KOPT-K1 (cell line): Measurements from ENCODE around the gene ZFAND3.

Experiments
- H3K27ac ChIP-seq: fragments of 200-600 bp; sonication (generic); 2 replicates; pipeline ENCODE4 v1.5.1; 2016; ENCODE audit warnings: antibody characterized with exemption, mild to moderate bottlenecking, low read depth, low read length; ENCODE audit not compliant: poor library complexity, severe bottlenecking
- H3K36me3 ChIP-seq: fragments of 200-600 bp; sonication (generic); 2 replicates; pipeline ENCODE4 v1.5.1; 2017; ENCODE audit warnings: antibody characterized with exemption, mild to moderate bottlenecking, low read length, moderate library complexity; ENCODE audit not compliant: insufficient read depth
- H3K9me3 ChIP-seq: fragments of 200-600 bp; sonication (generic); 2 replicates; pipeline ENCODE4 v1.5.1; 2017; ENCODE audit warnings: antibody characterized with exemption, low read length, mild to moderate bottlenecking; ENCODE audit not compliant: insufficient read depth, poor library complexity, severe bottlenecking

ZFAND3 gene

GRCh38 chr6:37788259-37788658 lies 31.3 kb upstream of the ZFAND3 start:
- Histone ChIP-seq H3K9me3 (no peaks in the 10 kb centered on the region), H3K36me3 (no peaks in the 10 kb centered on the region), H3K27ac (no peak overlapping the region)

- H3K27ac ChIP-seq = no peak overlapping the region
- H3K9me3 ChIP-seq = no peaks in the 10 kb centered on the region
- no peaks in the 10 kb centered on the region for H3K36me3 ChIP-seq
Measured at GRCh38 chr6:37791156-37791919, 28.2 kb upstream of the ZFAND3 start.

GRCh38 chr6:37792457-37793033 lies 27.0 kb upstream of the ZFAND3 start:
- Histone ChIP-seq H3K9me3 (no peaks in the 10 kb centered on the region), H3K27ac (no peak overlapping the region), H3K36me3 (no peaks in the 10 kb centered on the region)

GRCh38 chr6:37793067-37793466 lies 26.5 kb upstream of the ZFAND3 start:
- Histone ChIP-seq H3K9me3 (no peaks in the 10 kb centered on the region), H3K27ac (no peak overlapping the region), H3K36me3 (no peaks in the 10 kb centered on the region)

GRCh38 chr6:37794825-37795224 lies 24.7 kb upstream of the ZFAND3 start:
- Histone ChIP-seq H3K36me3 (no peaks in the 10 kb centered on the region), H3K9me3 (no peaks in the 10 kb centered on the region), H3K27ac (no peak overlapping the region)

- Histone ChIP-seq H3K9me3 (no peaks in the 10 kb centered on the region), H3K36me3 (no peaks in the 10 kb centered on the region), H3K27ac (no peak overlapping the region)
Measured at GRCh38 chr6:37798436-37799262, 20.9 kb upstream of the ZFAND3 start.

- no peak overlapping the region for H3K27ac ChIP-seq
- no peaks in the 10 kb centered on the region for H3K9me3 ChIP-seq
- no peaks in the 10 kb centered on the region for H3K36me3 ChIP-seq
Measured at GRCh38 chr6:37799263-37799644, 20.3 kb upstream of the ZFAND3 start.

- H3K9me3 ChIP-seq = no peaks in the 10 kb centered on the region
- no peaks in the 10 kb centered on the region for H3K36me3 ChIP-seq
- H3K27ac ChIP-seq = no peak overlapping the region
Measured at GRCh38 chr6:37800703-37801604, 18.6 kb upstream of the ZFAND3 start.

GRCh38 chr6:37801605-37801940 lies 18.0 kb upstream of the ZFAND3 start:
- Histone ChIP-seq H3K9me3 (no peaks in the 10 kb centered on the region), H3K27ac (no peak overlapping the region), H3K36me3 (no peaks in the 10 kb centered on the region)

- H3K9me3 ChIP-seq = no peaks in the 10 kb centered on the region
- no peak overlapping the region for H3K27ac ChIP-seq
- H3K36me3 ChIP-seq = no peaks in the 10 kb centered on the region
Measured at GRCh38 chr6:37802810-37803209, 16.7 kb upstream of the ZFAND3 start.

- no peaks in the 10 kb centered on the region for H3K9me3 ChIP-seq
- H3K27ac ChIP-seq = no peak overlapping the region
- no peaks in the 10 kb centered on the region for H3K36me3 ChIP-seq
Measured at GRCh38 chr6:37804586-37804985, 14.9 kb upstream of the ZFAND3 start.

- H3K36me3 ChIP-seq = no peaks in the 10 kb centered on the region
- no peak overlapping the region for H3K27ac ChIP-seq
- H3K9me3 ChIP-seq = no peaks in the 10 kb centered on the region
Measured at GRCh38 chr6:37806213-37806612, 13.3 kb upstream of the ZFAND3 start.

GRCh38 chr6:37807656-37808055 lies 11.9 kb upstream of the ZFAND3 start:
- no peaks in the 10 kb centered on the region for H3K9me3 ChIP-seq
- no peaks in the 10 kb centered on the region for H3K36me3 ChIP-seq
- H3K27ac ChIP-seq = no peak overlapping the region

- Histone ChIP-seq H3K27ac (no peak overlapping the region), H3K9me3 (no peaks in the 10 kb centered on the region), H3K36me3 (no peaks in the 10 kb centered on the region)
Measured at GRCh38 chr6:37809197-37809543, 10.4 kb upstream of the ZFAND3 start.

GRCh38 chr6:37812841-37813240 lies 6.7 kb upstream of the ZFAND3 start:
- H3K27ac ChIP-seq = no peak overlapping the region
- no peaks in the 10 kb centered on the region for H3K9me3 ChIP-seq

More at GRCh38 chr6:37812841-37813240, 6.7 kb upstream of the ZFAND3 start:
- no peaks in the 10 kb centered on the region for H3K36me3 ChIP-seq
